Endodermal cell (in vitro differentiated cells): ENCODE measurements around the gene LGALS3. TPM values are rescaled to one million over a fixed set of nuclear protein-coding genes. Genes with fewer than 3 reads are reported as not detected.

ENCODE experiments used
- DNase-seq: peaks from one replicate; pipeline ENCODE4 v3.0.0-alpha.2; 2017
- H3K27ac ChIP-seq: 2 replicates; pipeline ENCODE4 v1.5.1; 2013; ENCODE audit warnings: mild to moderate bottlenecking, low read depth, low read length, moderate library complexity
- H3K27me3 ChIP-seq: 2 replicates; pipeline ENCODE4 v1.6.1; 2013; ENCODE audit warnings: mild to moderate bottlenecking, low read length, moderate library complexity; ENCODE audit not compliant: insufficient read depth, control insufficient read depth, poor library complexity, severe bottlenecking
- H3K36me3 ChIP-seq: 2 replicates; pipeline ENCODE4 v1.7.0; 2013; ENCODE audit warnings: mild to moderate bottlenecking, low read length, moderate library complexity; ENCODE audit not compliant: control insufficient read depth, insufficient read depth
- H3K4me1 ChIP-seq: one replicate; pipeline ENCODE4 v1.7.0; 2013; ENCODE audit warnings: low read length; ENCODE audit not compliant: control insufficient read depth, insufficient read depth
- H3K4me3 ChIP-seq: 2 replicates; pipeline ENCODE4 v1.5.1; 2013; ENCODE audit warnings: mild to moderate bottlenecking, low read length, moderate library complexity
- H3K9ac ChIP-seq: 2 replicates; pipeline ENCODE4 v1.6.1; 2013; ENCODE audit warnings: mild to moderate bottlenecking, low read length, moderate library complexity; ENCODE audit not compliant: poor library complexity, severe bottlenecking; ENCODE audit errors: extremely low read depth
- H3K9me3 ChIP-seq: 2 replicates; pipeline ENCODE4 v1.6.1; 2013; ENCODE audit warnings: mild to moderate bottlenecking, low read length, moderate library complexity; ENCODE audit not compliant: control insufficient read depth
- H3K27ac Mint-ChIP-seq: 2 replicates; pipeline ENCODE4 v1.8.0; 2020; ENCODE audit warnings: mixed read lengths
- H3K27me3 Mint-ChIP-seq: 2 replicates; pipeline ENCODE4 v1.8.0; 2021; ENCODE audit warnings: mild to moderate bottlenecking, mixed read lengths; ENCODE audit not compliant: insufficient read depth
- H3K36me3 Mint-ChIP-seq: 2 replicates; pipeline ENCODE4 v1.8.0; 2020; ENCODE audit warnings: low read depth, mixed read lengths
- H3K4me1 Mint-ChIP-seq: 2 replicates; pipeline ENCODE4 v1.8.0; 2020; ENCODE audit warnings: mixed read lengths
- H3K4me3 Mint-ChIP-seq: 2 replicates; pipeline ENCODE4 v1.8.0; 2020; ENCODE audit warnings: mild to moderate bottlenecking, moderate library complexity, mixed read lengths
- H3K9me3 Mint-ChIP-seq: 2 replicates; pipeline ENCODE4 v1.8.0; 2020; ENCODE audit warnings: mild to moderate bottlenecking, mixed read lengths
- WGBS, 2 experiments: methylation state at CpG; one replicate each; pipeline versions ENCODE4 v1.1.5 to v1.1.7; 2013; ENCODE audit warnings: missing lambda C conversion rate in 2 of 2, mixed read lengths in 1 of 2; ENCODE audit not compliant: insufficient coverage in 1 of 2, insufficient read length in 1 of 2; 5-methylcytosine and 5-hydroxymethylcytosine counted together
- total RNA-seq, 2 donors: library from RNA; stranded (reverse); fragmentation: NEBNext Ultra II Directional in 1 of 2; extraction: Animal tissue kit (Norgen Biotek cat#: 25700) in 1 of 2; gene quantifications; 2 replicates in 1 of 2; 3 replicates in 1 of 2; pipeline ENCODE4 v1.2.1, GENCODE V29; 2021
- TF ChIP-seq, protein P1 (sequence below): fragments of 200-600 bp; sonication (generic); conservative IDR thresholded peaks from 2 replicates; pipeline ENCODE4 v1.5.0; 2021; ENCODE audit warnings: antibody characterized with exemption, mild to moderate bottlenecking

Gene LGALS3
- total RNA-seq, 2 donors from 2014 or later, result 1.0 to 2.0 TPM

DNA sequence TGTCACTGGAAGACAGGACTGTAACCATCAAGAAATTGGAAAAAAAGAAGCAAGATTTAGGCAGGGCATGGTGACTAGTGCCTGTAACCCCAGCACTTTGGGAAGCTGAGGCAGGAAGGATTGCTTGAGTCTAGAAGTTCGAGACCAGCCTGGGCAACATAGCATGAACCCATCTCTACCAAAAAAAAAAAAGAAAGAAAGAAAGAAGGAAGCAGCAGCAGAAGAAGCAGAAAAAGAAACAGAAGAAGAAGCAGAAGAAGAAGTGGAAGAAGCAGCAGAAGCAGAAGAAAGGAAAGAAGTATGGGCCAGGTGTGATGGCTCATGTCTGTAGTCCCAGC is 30.5 kb upstream of the LGALS3 start:
- Mint-ChIP-seq H3K4me1 (peaks cover 19% of the 10 kb centered on the region), H3K9me3 (no peaks in the 10 kb centered on the region), H3K4me3 (no peak overlapping the region), H3K27me3 (no peaks in the 10 kb centered on the region), H3K27ac (no peak overlapping the region), H3K36me3 (no peaks in the 10 kb centered on the region)
- no peak for DNase-seq
- no peaks in the 10 kb centered on the region for H3K9me3 ChIP-seq
- peaks cover 10% of the 10 kb centered on the region for H3K4me1 ChIP-seq
- no peak overlapping the region for H3K9ac ChIP-seq
- H3K27ac ChIP-seq, result no peak overlapping the region
- H3K4me3 ChIP-seq, result no peak overlapping the region
- H3K36me3 ChIP-seq, result no peaks in the 10 kb centered on the region
- WGBS, 2 experiments, result 80% methylated on average over 1 of the region's 1 CpG; no CpG with 5 or more reads in 1 of the 2 experiments
- H3K27me3 ChIP-seq, result no peaks in the 10 kb centered on the region
- TF ChIP-seq, protein P1, sequence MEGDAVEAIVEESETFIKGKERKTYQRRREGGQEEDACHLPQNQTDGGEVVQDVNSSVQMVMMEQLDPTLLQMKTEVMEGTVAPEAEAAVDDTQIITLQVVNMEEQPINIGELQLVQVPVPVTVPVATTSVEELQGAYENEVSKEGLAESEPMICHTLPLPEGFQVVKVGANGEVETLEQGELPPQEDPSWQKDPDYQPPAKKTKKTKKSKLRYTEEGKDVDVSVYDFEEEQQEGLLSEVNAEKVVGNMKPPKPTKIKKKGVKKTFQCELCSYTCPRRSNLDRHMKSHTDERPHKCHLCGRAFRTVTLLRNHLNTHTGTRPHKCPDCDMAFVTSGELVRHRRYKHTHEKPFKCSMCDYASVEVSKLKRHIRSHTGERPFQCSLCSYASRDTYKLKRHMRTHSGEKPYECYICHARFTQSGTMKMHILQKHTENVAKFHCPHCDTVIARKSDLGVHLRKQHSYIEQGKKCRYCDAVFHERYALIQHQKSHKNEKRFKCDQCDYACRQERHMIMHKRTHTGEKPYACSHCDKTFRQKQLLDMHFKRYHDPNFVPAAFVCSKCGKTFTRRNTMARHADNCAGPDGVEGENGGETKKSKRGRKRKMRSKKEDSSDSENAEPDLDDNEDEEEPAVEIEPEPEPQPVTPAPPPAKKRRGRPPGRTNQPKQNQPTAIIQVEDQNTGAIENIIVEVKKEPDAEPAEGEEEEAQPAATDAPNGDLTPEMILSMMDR, result no peak

DNA sequence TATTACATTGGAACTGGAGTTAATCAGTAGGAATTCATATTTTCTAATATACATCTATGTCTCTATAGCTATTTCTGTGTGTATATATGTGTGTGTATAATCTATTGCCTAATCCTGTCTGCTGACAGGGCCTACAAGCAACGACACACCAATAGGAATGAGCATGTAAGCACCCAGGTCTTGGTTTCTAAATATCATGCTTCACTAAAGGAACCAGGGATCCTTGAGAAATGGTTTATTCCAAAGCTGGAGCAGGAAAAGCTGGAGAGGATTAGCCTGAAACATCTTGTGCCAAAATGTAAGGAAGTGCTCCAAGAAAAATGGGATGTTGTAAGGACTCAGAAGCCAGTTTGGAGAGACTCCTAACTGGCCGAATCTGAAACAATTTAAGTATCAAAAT is 29.3 kb upstream of the LGALS3 start:
- Mint-ChIP-seq H3K4me3 (no peak overlapping the region), H3K27me3 (no peaks in the 10 kb centered on the region), H3K36me3 (no peaks in the 10 kb centered on the region), H3K9me3 (peaks cover 8% of the 10 kb centered on the region), H3K4me1 (peaks cover 25% of the 10 kb centered on the region), H3K27ac (no peak overlapping the region)
- no peak for DNase-seq
- Histone ChIP-seq H3K4me1 (peaks cover 10% of the 10 kb centered on the region), H3K36me3 (no peaks in the 10 kb centered on the region), H3K9ac (no peak overlapping the region), H3K9me3 (peaks cover 10% of the 10 kb centered on the region), H3K27me3 (no peaks in the 10 kb centered on the region), H3K4me3 (no peak overlapping the region), H3K27ac (no peak overlapping the region)
- TF ChIP-seq, protein P1, result no peak
- 83 to 91% methylated on average over 1 of the region's 2 CpGs for WGBS, 2 experiments

DNA sequence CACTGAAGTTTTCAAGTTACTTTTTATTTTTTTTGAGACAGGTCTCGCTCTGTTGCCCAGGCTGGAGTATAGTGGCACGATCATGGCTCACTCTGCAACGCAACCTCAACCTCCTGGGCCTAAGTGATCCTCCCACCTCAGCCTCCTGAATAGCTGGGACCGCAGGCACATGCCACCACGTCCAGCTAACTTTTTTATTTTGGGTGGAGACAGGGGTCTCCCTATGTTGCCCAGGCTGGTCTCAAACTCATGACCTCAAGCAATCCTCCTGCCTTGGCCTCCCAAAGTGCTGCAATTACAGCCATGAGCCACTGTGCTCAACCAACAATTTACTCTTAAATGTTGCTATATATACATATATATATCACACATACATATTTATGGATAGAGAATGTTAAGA is 27.4 kb upstream of the LGALS3 start:
- H3K4me1 ChIP-seq, result peaks cover 10% of the 10 kb centered on the region
- peaks cover 25% of the 10 kb centered on the region for H3K4me1 Mint-ChIP-seq
- no peak overlapping the region for H3K9ac ChIP-seq
- H3K4me3 Mint-ChIP-seq, result no peak overlapping the region
- no peaks in the 10 kb centered on the region for H3K36me3 ChIP-seq
- TF ChIP-seq, protein P1, result peak; percentile 17
- H3K27ac Mint-ChIP-seq, result no peak overlapping the region
- no peak overlapping the region for H3K4me3 ChIP-seq
- H3K27me3 ChIP-seq, result no peaks in the 10 kb centered on the region
- no peak for DNase-seq
- H3K27me3 Mint-ChIP-seq, result no peaks in the 10 kb centered on the region
- WGBS, 2 experiments, result 79 to 91% methylated on average over 3 to 5 of the region's 5 CpGs
- H3K27ac ChIP-seq, result no peak overlapping the region
- no peaks in the 10 kb centered on the region for H3K36me3 Mint-ChIP-seq
- peaks cover 10% of the 10 kb centered on the region for H3K9me3 ChIP-seq
- H3K9me3 Mint-ChIP-seq, result peaks cover 11% of the 10 kb centered on the region
